ENCODE measurements around the gene FBXO24. TPM values are rescaled to one million over a fixed set of nuclear protein-coding genes. Genes with fewer than 3 reads are reported as not detected.
A peak's percentile ranks its signal among the peaks of the same experiment; 100 is the strongest.
"Not testable (repeated sequence)": the region's sequence is repeated elsewhere in the genome, so short reads cannot be mapped to it uniquely, and the experiment has no call there.

The FBXO24 gene
- total and polyA plus RNA-seq, 10 donors, result 0.54 to 1.6 (median 1.2) TPM; not detected in 1

DNA sequence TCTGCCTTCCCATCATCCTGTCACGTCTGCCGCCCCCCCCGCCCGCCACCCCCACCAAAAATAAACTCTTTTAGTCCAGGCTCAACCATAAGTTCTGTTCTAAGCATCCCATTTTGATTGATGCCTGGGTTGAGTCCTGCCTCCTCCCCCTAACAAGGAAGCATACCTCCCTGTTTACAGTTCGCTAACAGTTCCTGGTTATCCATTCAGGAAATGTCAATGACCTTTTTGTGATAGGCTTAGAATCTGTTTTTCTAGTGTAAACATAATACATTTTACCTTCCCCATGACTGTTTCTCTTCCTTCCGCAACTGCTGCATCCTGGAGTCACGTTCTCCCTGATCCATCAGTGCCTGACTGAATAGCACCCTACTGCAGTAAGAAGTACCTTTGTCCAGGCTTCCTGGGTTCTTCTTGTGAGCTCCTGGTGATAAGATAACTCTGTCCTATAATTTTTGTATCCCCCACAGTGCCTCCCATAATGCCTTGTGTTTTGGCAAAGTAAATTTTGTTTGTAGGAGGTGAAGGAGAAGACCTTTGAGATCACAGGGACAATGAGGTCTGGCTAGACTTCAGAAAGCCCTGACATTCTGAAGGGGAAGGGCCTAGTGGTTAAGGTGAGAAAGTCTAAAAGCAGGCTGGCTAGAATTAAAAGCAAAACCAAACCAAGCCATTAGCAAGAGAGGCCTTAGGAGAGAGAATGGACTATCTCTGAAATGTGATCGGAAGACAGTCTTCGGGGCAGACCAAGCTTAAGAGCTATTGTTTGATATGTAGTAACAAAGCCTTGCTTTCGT, 39.8 kb upstream of the FBXO24 start:
- WGBS, 5 donors, result 46 to 62% (median 54%) methylated on average over 10 of the region's 10 CpGs
- DNase-seq, result no peak
- H3K9me3 ChIP-seq, result no peaks in the 10 kb centered on the region
- H3K36me3 ChIP-seq, result peaks cover 0 to 19% (median 0%) of the 10 kb centered on the region in 6 donors
- H3K4me1 ChIP-seq, result peaks cover 69 to 100% (median 91%) of the 10 kb centered on the region in 6 donors
- H3K27ac ChIP-seq, result peak overlapping the region; percentile 74 to 93 (median 86)
- intact Hi-C loops (cut with DNase I; ENCODE audit: low total_unique reads), result no loop called here
- no peak for TF ChIP-seq POLR2A (IDR thresholded peaks at IDR 0.05)
- peak in 1 of 3 donors; percentile 71 for TF ChIP-seq POLR2AphosphoS5 (IDR thresholded peaks at IDR 0.05)
- TF ChIP-seq, protein P1, sequence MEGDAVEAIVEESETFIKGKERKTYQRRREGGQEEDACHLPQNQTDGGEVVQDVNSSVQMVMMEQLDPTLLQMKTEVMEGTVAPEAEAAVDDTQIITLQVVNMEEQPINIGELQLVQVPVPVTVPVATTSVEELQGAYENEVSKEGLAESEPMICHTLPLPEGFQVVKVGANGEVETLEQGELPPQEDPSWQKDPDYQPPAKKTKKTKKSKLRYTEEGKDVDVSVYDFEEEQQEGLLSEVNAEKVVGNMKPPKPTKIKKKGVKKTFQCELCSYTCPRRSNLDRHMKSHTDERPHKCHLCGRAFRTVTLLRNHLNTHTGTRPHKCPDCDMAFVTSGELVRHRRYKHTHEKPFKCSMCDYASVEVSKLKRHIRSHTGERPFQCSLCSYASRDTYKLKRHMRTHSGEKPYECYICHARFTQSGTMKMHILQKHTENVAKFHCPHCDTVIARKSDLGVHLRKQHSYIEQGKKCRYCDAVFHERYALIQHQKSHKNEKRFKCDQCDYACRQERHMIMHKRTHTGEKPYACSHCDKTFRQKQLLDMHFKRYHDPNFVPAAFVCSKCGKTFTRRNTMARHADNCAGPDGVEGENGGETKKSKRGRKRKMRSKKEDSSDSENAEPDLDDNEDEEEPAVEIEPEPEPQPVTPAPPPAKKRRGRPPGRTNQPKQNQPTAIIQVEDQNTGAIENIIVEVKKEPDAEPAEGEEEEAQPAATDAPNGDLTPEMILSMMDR (IDR thresholded peaks at IDR 0.05 in 8 of 11, conservative IDR thresholded peaks at IDR 0.05 in 3 of 11), result no peak
- H3K27me3 ChIP-seq (replicated peaks in 1 of 7), result no peaks in the 10 kb centered on the region
- H3K4me3 ChIP-seq, result peak overlapping the region in 1 of 8 donors; percentile 30

DNA sequence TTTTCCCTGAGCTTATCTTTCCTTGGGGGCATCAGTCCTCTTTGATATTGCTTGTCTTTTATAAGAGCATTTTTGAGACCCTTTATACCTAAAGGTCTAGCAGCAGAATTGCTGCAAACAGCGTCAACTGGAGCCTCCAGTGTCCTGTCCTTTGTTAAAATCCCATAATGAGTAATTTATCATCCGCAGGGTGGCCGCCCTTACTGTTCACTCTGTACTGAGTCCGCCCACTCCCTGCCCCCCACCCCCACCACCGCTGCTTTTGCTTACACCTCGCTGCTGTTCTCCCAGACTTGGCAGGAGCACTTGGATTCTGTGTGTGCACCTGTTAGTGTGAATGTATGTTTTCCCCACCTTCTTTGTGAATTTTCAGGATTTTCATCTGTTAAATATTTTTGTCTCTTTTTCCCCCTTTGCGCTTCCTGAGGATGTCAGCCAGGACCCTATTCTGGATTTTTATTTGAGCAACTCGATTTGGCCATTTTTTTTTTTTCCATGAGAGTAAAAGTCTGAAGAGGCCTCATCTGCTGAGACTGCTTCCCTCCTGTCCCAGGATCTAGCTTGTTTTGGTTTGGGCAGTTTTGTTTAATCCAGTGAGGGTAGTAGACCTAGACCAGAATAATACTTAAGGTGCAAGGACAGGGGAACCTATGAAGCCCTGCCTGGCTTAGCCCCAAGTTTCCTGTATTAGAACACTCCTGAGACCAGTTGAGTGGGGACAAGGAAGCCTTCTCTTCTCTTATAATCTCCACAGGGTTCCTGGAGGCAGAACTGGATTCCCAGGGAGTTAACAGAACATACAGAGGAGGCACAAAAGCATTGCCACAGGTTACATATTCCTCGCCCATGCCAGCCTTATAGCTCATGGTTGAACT, 39.0 kb upstream of the FBXO24 start:
- H3K4me3 ChIP-seq, result peak overlapping the region in 1 of 8 donors; percentile 30
- H3K9me3 ChIP-seq, result no peaks in the 10 kb centered on the region
- TF ChIP-seq POLR2AphosphoS5 (IDR thresholded peaks at IDR 0.05) (no peak), POLR2A (IDR thresholded peaks at IDR 0.05) (no peak)
- TF ChIP-seq, protein P1 (IDR thresholded peaks at IDR 0.05 in 8 of 11, conservative IDR thresholded peaks at IDR 0.05 in 3 of 11), result no peak
- H3K27ac ChIP-seq, result peak overlapping the region; percentile 74 to 93 (median 86)
- intact Hi-C loops (cut with DNase I; ENCODE audit: low total_unique reads), result no loop called here
- peaks cover 0 to 28% (median 4%) of the 10 kb centered on the region in 6 donors for H3K36me3 ChIP-seq
- H3K4me1 ChIP-seq, result peaks cover 69 to 93% (median 83%) of the 10 kb centered on the region in 6 donors
- no peaks in the 10 kb centered on the region for H3K27me3 ChIP-seq (replicated peaks in 1 of 7)
- no peak for DNase-seq
- 57 to 72% (median 69%) methylated on average over 9 of the region's 9 CpGs for WGBS, 5 donors

DNA sequence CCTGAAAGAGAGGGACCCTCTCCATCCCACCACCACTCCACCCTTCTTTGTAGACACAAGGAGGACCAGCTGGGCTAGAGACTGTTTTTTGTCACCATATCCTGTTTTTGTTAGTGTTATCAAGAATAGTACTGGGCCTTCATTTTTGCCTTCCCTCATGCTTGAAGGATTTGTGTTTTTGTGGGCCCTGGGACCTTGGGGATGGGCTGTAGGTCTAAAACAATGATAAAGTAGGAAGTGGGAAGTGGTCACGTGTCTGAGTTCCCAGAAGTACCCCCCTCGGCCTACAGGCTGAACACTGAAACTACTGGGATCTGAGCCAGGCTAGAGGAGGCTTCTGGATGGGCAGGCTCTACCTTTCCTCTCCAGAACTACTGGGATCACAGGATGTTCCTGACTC, 38.3 kb upstream of the FBXO24 start:
- 3 to 30% (median 11%) methylated on average over 2 of the region's 2 CpGs for WGBS, 5 donors
- no peaks in the 10 kb centered on the region for H3K9me3 ChIP-seq
- DNase-seq, result no peak
- peaks cover 0 to 35% (median 7%) of the 10 kb centered on the region in 6 donors for H3K36me3 ChIP-seq
- peaks cover 63 to 86% (median 76%) of the 10 kb centered on the region in 6 donors for H3K4me1 ChIP-seq
- TF ChIP-seq, protein P1 (IDR thresholded peaks at IDR 0.05 in 8 of 11, conservative IDR thresholded peaks at IDR 0.05 in 3 of 11), result peak in 5 of 11 experiments; percentile 12 to 41 (median 27)
- TF ChIP-seq POLR2AphosphoS5 (IDR thresholded peaks at IDR 0.05) (peak in 1 of 3 donors; percentile 80), POLR2A (IDR thresholded peaks at IDR 0.05) (no peak)
- peak overlapping the region; percentile 74 to 93 (median 86) for H3K27ac ChIP-seq
- intact Hi-C loops (cut with DNase I; ENCODE audit: low total_unique reads), result no loop called here
- no peak overlapping the region for H3K4me3 ChIP-seq
- H3K27me3 ChIP-seq (replicated peaks in 1 of 7), result no peaks in the 10 kb centered on the region

DNA sequence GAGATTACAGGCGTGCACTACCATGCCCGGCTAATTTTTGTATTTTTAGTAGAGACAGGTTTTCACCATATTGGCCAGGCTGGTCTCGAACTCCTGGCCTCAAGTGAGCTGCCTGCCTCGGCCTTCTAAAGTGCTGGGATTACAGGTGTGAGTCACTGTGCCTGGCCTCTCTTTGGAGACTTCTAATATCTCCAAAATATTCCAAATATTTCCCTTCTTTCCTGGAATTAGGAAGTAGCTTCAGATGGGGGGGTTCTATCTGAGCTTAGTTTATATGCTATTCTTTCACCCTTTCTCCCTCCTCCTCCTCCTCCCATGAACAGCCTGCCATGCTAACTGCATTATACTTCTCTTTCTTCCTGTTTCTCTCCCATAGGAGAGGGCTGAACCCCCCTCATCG, 37.7 kb upstream of the FBXO24 start:
- Histone ChIP-seq H3K36me3 (peaks cover 0 to 41% (median 13%) of the 10 kb centered on the region in 6 donors), H3K4me1 (peaks cover 62 to 80% (median 72%) of the 10 kb centered on the region in 6 donors), H3K27ac (peak overlapping the region; percentile 74 to 93 (median 86))
- WGBS, 5 donors, result 68 to 87% (median 73%) methylated on average over 5 of the region's 5 CpGs
- H3K27me3 ChIP-seq (replicated peaks in 1 of 7); DNase-seq; H3K9me3 ChIP-seq; H3K4me3 ChIP-seq; intact Hi-C loops (cut with DNase I; ENCODE audit: low total_unique reads): not testable (repeated sequence)
